Ishikawa (cell line): ENCODE results near the gene PITPNB.

Experiments
- FOXM1 ChIP-seq: IDR thresholded peaks from 2 replicates; pipeline ENCODE4 v1.6.1; 2012; ENCODE audit warnings: low read depth, borderline replicate concordance

The PITPNB gene

GRCh38 chr22:27802346-27803073, 116.5 kb downstream of the PITPNB start:
- no peak for TF ChIP-seq FOXM1
